HCT116 (cell line): ENCODE results near the gene TM7SF3. TPM values are rescaled to one million over a fixed set of nuclear protein-coding genes. Genes with fewer than 3 reads are reported as not detected.

Experiments used
- ATAC-seq: fragments of 200-7000 bp; cut with Tn5 transposase; 2 replicates; pipeline ENCODE4 v1.9.1; 2020; ENCODE audit warnings: mild to moderate bottlenecking, moderate library complexity
- BruUV-seq: library from RNA; stranded (reverse); fragments of 400-500 nt; replicated peaks from 2 replicates; lab custom pipeline; 2021; lab: Mats Ljungman, UMichigan
- CTCF ChIA-PET: fragments of 300-600 bp; sonication (Branson Sonifier 250); formaldehyde crosslinking; loops from one replicate; lab custom pipeline; 2021; ENCODE audit warnings: antibody characterized with exemption; lab: Charles Lee
- POLR2A ChIA-PET: fragments of 300-600, 350-600 bp; sonication (Branson Sonifier 250); formaldehyde crosslinking; loops from one replicate; lab custom pipeline; 2021; ENCODE audit warnings: antibody characterized with exemption; lab: Charles Lee
- RAD21 ChIA-PET, 2 experiments: fragments of 300-600 bp; sonication (Branson Sonifier 250); formaldehyde crosslinking; loops; one replicate each; lab custom pipeline; 2023; ENCODE audit warnings: low total read pairs in 2 of 2; ENCODE audit not compliant: uncharacterized antibody in 2 of 2, unreplicated experiment in 2 of 2, low non-redundant PET in 1 of 2; lab: Charles Lee
- DNase-seq: peaks from one replicate; pipeline ENCODE4 v3.0.0-alpha.2; 2010; ENCODE audit warnings: low read depth, low spot score
- H2AFZ ChIP-seq: fragments of 200-600 bp; shearing (Covaris generic), sonication (generic); 2 replicates; pipeline ENCODE4 v1.6.1; 2017; ENCODE audit warnings: low read depth, mixed run types, mixed read lengths, antibody characterized with exemption, low read length; ENCODE audit not compliant: poor library complexity, severe bottlenecking
- H3K27ac ChIP-seq: 2 replicates; pipeline ENCODE4 v1.5.1; 2012; ENCODE audit warnings: low read depth, low read length
- H3K27me3 ChIP-seq: fragments of 200-600 bp; sonication (generic); 2 replicates; pipeline ENCODE4 v1.6.1; 2016; ENCODE audit warnings: mixed run types, low read length, mixed read lengths; ENCODE audit not compliant: insufficient read depth
- H3K36me3 ChIP-seq, 2 experiments: fragments of 200-500 bp in 1 of 2; fragments of 200-600 bp in 1 of 2; sonication (Bioruptor generic) in 1 of 2; sonication (generic) in 1 of 2; 2 replicates each; pipeline versions ENCODE4 v1.5.1 to v1.6.1; 2014 to 2016; ENCODE audit warnings: low read length in 2 of 2, inconsistent platforms in 1 of 2, mixed read lengths in 1 of 2, mixed run types in 1 of 2; ENCODE audit not compliant: insufficient read depth in 2 of 2, control insufficient read depth in 1 of 2
- H3K4me1 ChIP-seq, 2 experiments: fragments of 200-600 bp in 1 of 2; sonication (generic) in 1 of 2; 2 replicates each; pipeline versions ENCODE4 v1.5.1 to v1.6.1; 2012 to 2017; ENCODE audit warnings: low read length in 2 of 2, inconsistent platforms in 1 of 2, mild to moderate bottlenecking in 1 of 2, mixed read lengths in 1 of 2, mixed run types in 1 of 2, moderate library complexity in 1 of 2; ENCODE audit not compliant: insufficient read depth in 2 of 2, control insufficient read depth in 1 of 2
- H3K4me2 ChIP-seq: fragments of 200-600 bp; sonication (generic); 2 replicates; pipeline ENCODE4 v1.6.1; 2017; ENCODE audit warnings: mixed run types, low read length, mixed read lengths
- H3K4me3 ChIP-seq, 2 experiments: fragments of 200-600 bp in 1 of 2; sonication (generic) in 1 of 2; replicated peaks in 1 of 2; 2 replicates each; pipeline ENCODE4 v1.5.1; 2011 to 2016; ENCODE audit warnings: low read length in 2 of 2, control low read depth in 1 of 2, low read depth in 1 of 2, mild to moderate bottlenecking in 1 of 2, mixed read lengths in 1 of 2, mixed run types in 1 of 2
- H3K79me2 ChIP-seq: fragments of 200-600 bp; sonication (generic); 2 replicates; pipeline ENCODE4 v1.6.1; 2017; ENCODE audit warnings: mild to moderate bottlenecking, mixed run types, low read length, moderate library complexity, mixed read lengths; ENCODE audit not compliant: insufficient read depth
- H3K9ac ChIP-seq: fragments of 200-600 bp; sonication (generic); 2 replicates; pipeline ENCODE4 v1.6.1; 2016; ENCODE audit warnings: low read length, mixed read lengths
- H3K9me2 ChIP-seq: fragments of 200-600 bp; sonication (generic), shearing (Covaris generic); 2 replicates; pipeline ENCODE4 v1.6.1; 2017; ENCODE audit warnings: mixed run types, mild to moderate bottlenecking, moderate library complexity; ENCODE audit not compliant: insufficient read depth
- H3K9me3 ChIP-seq, 2 experiments: fragments of 200-500 bp in 1 of 2; fragments of 200-600 bp in 1 of 2; sonication (Bioruptor generic) in 1 of 2; sonication (generic) in 1 of 2; 2 replicates each; pipeline ENCODE4 v1.6.1; 2014 to 2017; ENCODE audit warnings: low read length in 2 of 2, mixed read lengths in 2 of 2, inconsistent platforms in 1 of 2, low read depth in 1 of 2, mild to moderate bottlenecking in 1 of 2, mixed run types in 1 of 2, moderate library complexity in 1 of 2; ENCODE audit not compliant: control insufficient read depth in 1 of 2, insufficient read depth in 1 of 2
- H4K20me1 ChIP-seq: fragments of 200-600 bp; sonication (generic), shearing (Covaris generic); 2 replicates; pipeline ENCODE4 v1.6.1; 2017; ENCODE audit warnings: mixed run types, mild to moderate bottlenecking, moderate library complexity; ENCODE audit not compliant: insufficient read depth
- EGR1 ChIP-seq: IDR thresholded peaks from 2 replicates; pipeline ENCODE4 v1.6.1; 2012; ENCODE audit warnings: low read depth
- EZH2phosphoT487 ChIP-seq: fragments of 200-600 bp; IDR thresholded peaks from 2 replicates; pipeline ENCODE4 v1.6.1; 2018; ENCODE audit warnings: antibody characterized with exemption, borderline replicate concordance
- FOSL1 ChIP-seq: IDR thresholded peaks from 2 replicates; pipeline ENCODE4 v1.6.1; 2012; ENCODE audit warnings: low read depth
- SIN3A ChIP-seq: IDR thresholded peaks from 2 replicates; pipeline ENCODE4 v1.6.1; 2012; ENCODE audit warnings: low read depth
- SP1 ChIP-seq: IDR thresholded peaks from 2 replicates; pipeline ENCODE4 v1.6.1; 2012; ENCODE audit warnings: low read depth
- SRF ChIP-seq: IDR thresholded peaks from 2 replicates; pipeline ENCODE4 v1.6.1; 2012; ENCODE audit warnings: low read depth
- TCF7L2 ChIP-seq: IDR thresholded peaks from 2 replicates; pipeline ENCODE4 v1.7.0; 2011; ENCODE audit warnings: borderline replicate concordance, inconsistent platforms; ENCODE audit not compliant: insufficient read depth, insufficient read length; ENCODE audit errors: extremely low read depth
- YY1 ChIP-seq: IDR thresholded peaks from 2 replicates; pipeline ENCODE4 v1.6.1; 2011; ENCODE audit warnings: low read length, low read depth, moderate library complexity, mild to moderate bottlenecking; ENCODE audit not compliant: insufficient replicate concordance; ENCODE audit errors: extremely low read depth
- ZBTB33 ChIP-seq: IDR thresholded peaks from 2 replicates; pipeline ENCODE4 v1.6.1; 2011; ENCODE audit warnings: mild to moderate bottlenecking, low read length, moderate library complexity; ENCODE audit not compliant: insufficient replicate concordance; ENCODE audit errors: extremely low read depth
- ZNF274 ChIP-seq: fragments of 200-500 bp; sonication (Bioruptor generic); IDR thresholded peaks from 2 replicates; pipeline ENCODE4 v1.6.1; 2014; ENCODE audit warnings: mild to moderate bottlenecking, low read depth, low read length, inconsistent platforms
- intact Hi-C: fragments of 100-400 bp; cut with micrococcal nuclease; formaldehyde crosslinking; loops from 2 replicates; pipeline ENCODE4 v1.10.0; 2022
- total RNA-seq: library from RNA; stranded (reverse); gene quantifications from one replicate; pipeline ENCODE4 v1.2.1, GENCODE V29; 2021; ENCODE audit not compliant: unreplicated experiment

TM7SF3 gene
- total RNA-seq, 1 experiment from 2014 or later: 46.5 TPM

- BruUV-seq: no TSS peak
- no peak for ATAC-seq
- no peak overlapping the region for H3K4me2 ChIP-seq
- no peaks in the 10 kb centered on the region for H4K20me1 ChIP-seq
- H3K36me3 ChIP-seq: no peaks in the 10 kb centered on the region
- H3K4me3 ChIP-seq: no peak overlapping the region
- intact Hi-C loops: no loop called here
- ChIA-PET CTCF (no interaction called here), POLR2A (no interaction called here), RAD21 (no interaction called here)
- H3K9me2 ChIP-seq: no peaks in the 10 kb centered on the region
- TF ChIP-seq SP1: no peak
- TF ChIP-seq ZNF274: no peak
- TF ChIP-seq FOSL1: no peak
- TF ChIP-seq TCF7L2: no peak
- no peak for TF ChIP-seq YY1
- TF ChIP-seq ZBTB33: no peak
- TF ChIP-seq SRF: no peak
- TF ChIP-seq SIN3A: no peak
- TF ChIP-seq EZH2phosphoT487: no peak
- no peak for TF ChIP-seq EGR1
- H3K79me2 ChIP-seq: no peaks in the 10 kb centered on the region
- DNase-seq: no peak
- H3K4me1 ChIP-seq: no peaks in the 10 kb centered on the region
- no peak overlapping the region for H2AFZ ChIP-seq
- H3K27ac ChIP-seq: no peak overlapping the region
- H3K9ac ChIP-seq: no peak overlapping the region
- no peaks in the 10 kb centered on the region for H3K27me3 ChIP-seq
- H3K9me3 ChIP-seq: no peaks in the 10 kb centered on the region
Observed at GRCh38 chr12:27061317-27061716, 47.1 kb upstream of the TM7SF3 start.
